ENCODE results near the gene DNMT1. TPM values are rescaled to one million over a fixed set of nuclear protein-coding genes. Genes with fewer than 3 reads are reported as not detected.
"Not testable (repeated sequence)": the region's sequence is repeated elsewhere in the genome, so short reads cannot be mapped to it uniquely, and the experiment has no call there.

DNMT1 gene
- total and polyA plus RNA-seq, 2 experiments from 2014 or later = 78.2 to 106 TPM

GRCh38 chr19:10180459-10180858 is 14.3 kb downstream of the DNMT1 start:
- Histone ChIP-seq H3K27me3 (no peaks in the 10 kb centered on the region), H3K27ac (no peak overlapping the region), H3K4me1 (ENCODE audit: low read depth) (no peaks in the 10 kb centered on the region), H3K4me3 (no peak overlapping the region), H3K36me3 (peaks cover 16% of the 10 kb centered on the region), H3K9me3 (ENCODE audit: low read depth) (no peaks in the 10 kb centered on the region)
- TF ChIP-seq CTCF (IDR thresholded peaks at IDR 0.05; ENCODE audit: low read depth, low read length) = no peak
- no peak for DNase-seq (ENCODE audit: low read depth in 1 of 2, low spot score in 1 of 2)

GRCh38 chr19:10180024-10180423 is 14.7 kb downstream of the DNMT1 start:
- not testable (repeated sequence) for H3K4me1 ChIP-seq (ENCODE audit: low read depth); DNase-seq (ENCODE audit: low read depth in 1 of 2, low spot score in 1 of 2); H3K27ac ChIP-seq; H3K9me3 ChIP-seq (ENCODE audit: low read depth); H3K27me3 ChIP-seq; H3K4me3 ChIP-seq
- H3K36me3 ChIP-seq = peaks cover 18% of the 10 kb centered on the region

- H3K36me3 ChIP-seq = peaks cover 35% of the 10 kb centered on the region
- peak in 1 of 2 donors; percentile 45 for DNase-seq (ENCODE audit: low read depth in 1 of 2, low spot score in 1 of 2)
- H3K9me3 ChIP-seq (ENCODE audit: low read depth) = no peaks in the 10 kb centered on the region
- no peaks in the 10 kb centered on the region for H3K27me3 ChIP-seq
- H3K4me1 ChIP-seq (ENCODE audit: low read depth) = no peaks in the 10 kb centered on the region
- TF ChIP-seq CTCF (IDR thresholded peaks at IDR 0.05; ENCODE audit: low read depth, low read length) = no peak
- no peak overlapping the region for H3K27ac ChIP-seq
- H3K4me3 ChIP-seq = no peak overlapping the region
These were observed 21.2 kb downstream of the DNMT1 start for GRCh38 chr19:10173527-10173926.

GRCh38 chr19:10168386-10168948 is 26.3 kb downstream of the DNMT1 start:
- H3K4me3 ChIP-seq = no peak overlapping the region
- no peaks in the 10 kb centered on the region for H3K27me3 ChIP-seq
- no peak for TF ChIP-seq CTCF (IDR thresholded peaks at IDR 0.05; ENCODE audit: low read depth, low read length)
- H3K9me3 ChIP-seq (ENCODE audit: low read depth) = no peaks in the 10 kb centered on the region
- no peaks in the 10 kb centered on the region for H3K4me1 ChIP-seq (ENCODE audit: low read depth)
- H3K36me3 ChIP-seq = peaks cover 44% of the 10 kb centered on the region
- DNase-seq (ENCODE audit: low read depth in 1 of 2, low spot score in 1 of 2) = no peak
- H3K27ac ChIP-seq = no peak overlapping the region

GRCh38 chr19:10167459-10167858 is 27.3 kb downstream of the DNMT1 start:
- no peaks in the 10 kb centered on the region for H3K27me3 ChIP-seq
- no peaks in the 10 kb centered on the region for H3K9me3 ChIP-seq (ENCODE audit: low read depth)
- no peak for TF ChIP-seq CTCF (IDR thresholded peaks at IDR 0.05; ENCODE audit: low read depth, low read length)
- no peak for DNase-seq (ENCODE audit: low read depth in 1 of 2, low spot score in 1 of 2)
- H3K4me3 ChIP-seq = no peak overlapping the region
- H3K36me3 ChIP-seq = peaks cover 40% of the 10 kb centered on the region
- H3K27ac ChIP-seq = no peak overlapping the region
- no peaks in the 10 kb centered on the region for H3K4me1 ChIP-seq (ENCODE audit: low read depth)

- not testable (repeated sequence) for H3K27me3 ChIP-seq; H3K4me1 ChIP-seq (ENCODE audit: low read depth); H3K27ac ChIP-seq; DNase-seq (ENCODE audit: low read depth in 1 of 2, low spot score in 1 of 2); H3K4me3 ChIP-seq; H3K9me3 ChIP-seq (ENCODE audit: low read depth)
- peaks cover 43% of the 10 kb centered on the region for H3K36me3 ChIP-seq
These were observed 28.3 kb downstream of the DNMT1 start for GRCh38 chr19:10166501-10166900.

GRCh38 chr19:10166046-10166445 is 28.7 kb downstream of the DNMT1 start:
- H3K36me3 ChIP-seq = peaks cover 41% of the 10 kb centered on the region

More at GRCh38 chr19:10166046-10166445, 28.7 kb downstream of the DNMT1 start:
- Histone ChIP-seq H3K27me3 (no peaks in the 10 kb centered on the region), H3K4me1 (ENCODE audit: low read depth) (no peaks in the 10 kb centered on the region), H3K27ac (no peak overlapping the region), H3K4me3 (no peak overlapping the region), H3K9me3 (ENCODE audit: low read depth) (no peaks in the 10 kb centered on the region)
- DNase-seq (ENCODE audit: low read depth in 1 of 2, low spot score in 1 of 2) = no peak
- TF ChIP-seq CTCF (IDR thresholded peaks at IDR 0.05; ENCODE audit: low read depth, low read length) = no peak

All from cardiac muscle cell (in vitro differentiated cells and primary cell).